Keratinocyte (primary cell): ENCODE results near the gene PHF12. TPM values are rescaled to one million over a fixed set of nuclear protein-coding genes. Genes with fewer than 3 reads are reported as not detected.

Source experiments
- DNase-seq: peaks from one replicate; pipeline ENCODE4 v3.0.0-alpha.2; 2011; ENCODE audit warnings: low read depth, missing footprints, low spot score
- FAIRE-seq: peaks from 2 replicates; lab custom pipeline; 2011; peaks lifted over from hg19 to GRCh38; lab: Jason Lieb, UNC
- H2AFZ ChIP-seq: 2 replicates; pipeline ENCODE4 v1.6.0; 2012; ENCODE audit warnings: low read length, control low read depth, inconsistent platforms; ENCODE audit not compliant: control insufficient read depth
- H3K27ac ChIP-seq: 2 replicates; pipeline ENCODE4 v1.5.1; 2011; ENCODE audit warnings: low read length; ENCODE audit not compliant: control insufficient read depth, insufficient read depth
- H3K27me3 ChIP-seq: 3 replicates; pipeline ENCODE4 v1.6.0; 2011; ENCODE audit warnings: low read length; ENCODE audit not compliant: control insufficient read depth, insufficient read depth; ENCODE audit errors: extremely low read depth
- H3K36me3 ChIP-seq, 2 experiments: 2 replicates in 1 of 2; 3 replicates in 1 of 2; pipeline ENCODE4 v1.5.1; 2011; ENCODE audit warnings: low read length in 2 of 2, mild to moderate bottlenecking in 1 of 2; ENCODE audit not compliant: control insufficient read depth in 2 of 2, insufficient read depth in 2 of 2; ENCODE audit errors: extremely low read depth in 1 of 2
- H3K4me1 ChIP-seq: 3 replicates; pipeline ENCODE4 v1.5.1; 2011; ENCODE audit warnings: low read length; ENCODE audit not compliant: control insufficient read depth, insufficient read depth; ENCODE audit errors: extremely low read depth
- H3K4me2 ChIP-seq: 3 replicates; pipeline ENCODE4 v1.6.0; 2011; ENCODE audit warnings: low read depth, low read length; ENCODE audit not compliant: control insufficient read depth, insufficient read depth; ENCODE audit errors: extremely low read depth
- H3K4me3 ChIP-seq, 3 experiments: fragments of 200-600 bp in 1 of 3; sonication (generic) in 1 of 3; 2 replicates in 2 of 3; 3 replicates in 1 of 3; pipeline ENCODE4 v1.5.1; 2011 to 2016; ENCODE audit warnings: low read length in 3 of 3, mild to moderate bottlenecking in 3 of 3, control low read depth in 2 of 3, inconsistent platforms in 1 of 3, low read depth in 1 of 3, mixed read lengths in 1 of 3, mixed run types in 1 of 3, moderate library complexity in 1 of 3; ENCODE audit not compliant: control insufficient read depth in 2 of 3, insufficient read depth in 2 of 3; ENCODE audit errors: extremely low read depth in 1 of 3
- H3K79me2 ChIP-seq: 2 replicates; pipeline ENCODE4 v1.6.0; 2012; ENCODE audit warnings: low read length; ENCODE audit not compliant: control insufficient read depth, insufficient read depth
- H3K9ac ChIP-seq: 3 replicates; pipeline ENCODE4 v1.6.0; 2011; ENCODE audit warnings: low read length; ENCODE audit not compliant: control insufficient read depth, insufficient read depth; ENCODE audit errors: extremely low read depth
- H3K9me1 ChIP-seq: 3 replicates; pipeline ENCODE4 v1.6.0; 2011; ENCODE audit warnings: low read length; ENCODE audit not compliant: control insufficient read depth, insufficient read depth; ENCODE audit errors: extremely low read depth
- H3K9me3 ChIP-seq: 2 replicates; pipeline ENCODE4 v1.5.1; 2012; ENCODE audit warnings: low read depth, low read length; ENCODE audit not compliant: control insufficient read depth
- H4K20me1 ChIP-seq: 3 replicates; pipeline ENCODE4 v1.6.0; 2011; ENCODE audit warnings: low read length; ENCODE audit not compliant: control insufficient read depth, insufficient read depth; ENCODE audit errors: extremely low read depth
- EZH2 ChIP-seq: IDR thresholded peaks from one replicate; pipeline ENCODE4 v1.6.1; 2012; ENCODE audit warnings: inconsistent platforms, mild to moderate bottlenecking, low read length, moderate library complexity
- dilution Hi-C: fragments of 300-500 bp; cut with MboI; formaldehyde crosslinking; loops from one replicate; pipeline ENCODE4 v1.7.0; 2020; ENCODE audit warnings: low sequenced_read_pairs; ENCODE audit not compliant: extremely low pct_ligation_motif_present
- polyA plus RNA-seq, 5 experiments: library from polyadenylated mRNA; depleted of rRNA in 3 of 5; stranded (reverse) in 3 of 5; stranded (forward) in 1 of 5; unstranded in 1 of 5; fragments of >200 nt; gene quantifications; 1 replicate in 1 of 5; 2 replicates in 3 of 5; 3 replicates in 1 of 5; pipeline versions ENCODE4 v1.2.1 to v1.2.3, GENCODE V29; 2011 to 2012; ENCODE audit warnings: missing spikeins in 2 of 5, low read depth in 1 of 5, low replicate concordance in 1 of 5
- TF ChIP-seq, protein P1 (sequence below), 3 experiments: IDR thresholded peaks in 1 of 3; conservative IDR thresholded peaks in 1 of 3; optimal IDR thresholded peaks in 1 of 3; 2 replicates in 2 of 3; 3 replicates in 1 of 3; pipeline versions ENCODE3 to v1.5.1; 2011; ENCODE audit warnings: low read length in 3 of 3, mild to moderate bottlenecking in 3 of 3, moderate library complexity in 2 of 3, control low read depth in 1 of 3, inconsistent platforms in 1 of 3; ENCODE audit not compliant: insufficient read depth in 2 of 3; ENCODE audit errors: extremely low read depth in 1 of 3

Gene PHF12
- polyA plus RNA-seq, 1 donor (not counting 4 experiments of a cell fraction or from before 2014, with no cell fraction given): 9.6 TPM

DNA sequence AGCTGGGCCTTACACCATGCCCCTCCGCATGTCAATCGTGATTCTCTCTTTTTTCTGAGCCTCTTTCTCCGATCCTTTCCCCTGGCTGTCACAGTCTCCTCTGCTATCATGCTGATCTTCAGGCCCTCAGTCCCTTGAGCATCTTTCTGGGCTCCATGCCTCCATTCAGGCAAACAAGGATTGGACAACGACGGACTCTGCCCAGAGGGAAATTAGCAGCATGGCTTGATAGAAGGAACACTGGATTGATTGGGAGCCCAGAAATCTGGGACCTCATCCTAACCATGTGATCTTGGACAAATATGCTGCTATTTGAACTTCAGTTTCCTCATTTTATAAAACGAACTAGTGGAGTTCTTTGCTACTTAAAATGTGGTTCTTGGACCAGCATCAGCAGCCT, 19.6 kb upstream of the PHF12 start:
- H4K20me1 ChIP-seq: peaks cover 2% of the 10 kb centered on the region
- no peaks in the 10 kb centered on the region for H3K36me3 ChIP-seq
- H3K4me1 ChIP-seq: no peaks in the 10 kb centered on the region
- no peaks in the 10 kb centered on the region for H3K9me1 ChIP-seq
- no peak overlapping the region for H3K9ac ChIP-seq
- TF ChIP-seq, protein P1, sequence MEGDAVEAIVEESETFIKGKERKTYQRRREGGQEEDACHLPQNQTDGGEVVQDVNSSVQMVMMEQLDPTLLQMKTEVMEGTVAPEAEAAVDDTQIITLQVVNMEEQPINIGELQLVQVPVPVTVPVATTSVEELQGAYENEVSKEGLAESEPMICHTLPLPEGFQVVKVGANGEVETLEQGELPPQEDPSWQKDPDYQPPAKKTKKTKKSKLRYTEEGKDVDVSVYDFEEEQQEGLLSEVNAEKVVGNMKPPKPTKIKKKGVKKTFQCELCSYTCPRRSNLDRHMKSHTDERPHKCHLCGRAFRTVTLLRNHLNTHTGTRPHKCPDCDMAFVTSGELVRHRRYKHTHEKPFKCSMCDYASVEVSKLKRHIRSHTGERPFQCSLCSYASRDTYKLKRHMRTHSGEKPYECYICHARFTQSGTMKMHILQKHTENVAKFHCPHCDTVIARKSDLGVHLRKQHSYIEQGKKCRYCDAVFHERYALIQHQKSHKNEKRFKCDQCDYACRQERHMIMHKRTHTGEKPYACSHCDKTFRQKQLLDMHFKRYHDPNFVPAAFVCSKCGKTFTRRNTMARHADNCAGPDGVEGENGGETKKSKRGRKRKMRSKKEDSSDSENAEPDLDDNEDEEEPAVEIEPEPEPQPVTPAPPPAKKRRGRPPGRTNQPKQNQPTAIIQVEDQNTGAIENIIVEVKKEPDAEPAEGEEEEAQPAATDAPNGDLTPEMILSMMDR (optimal IDR thresholded peaks at IDR 0.05 in 1 of 3, IDR thresholded peaks at IDR 0.05 in 1 of 3, conservative IDR thresholded peaks at IDR 0.05 in 1 of 3; ENCODE audit: extremely low read depth in 1 of 3, insufficient read depth in 2 of 3, low read length in 3 of 3): no peak
- TF ChIP-seq EZH2: no peak
- FAIRE-seq (no peak), DNase-seq (no peak)
- peaks cover 61% of the 10 kb centered on the region for H3K27me3 ChIP-seq
- no peaks in the 10 kb centered on the region for H3K9me3 ChIP-seq
- no peaks in the 10 kb centered on the region for H3K79me2 ChIP-seq
- no peak overlapping the region for H3K4me3 ChIP-seq
- no peak overlapping the region for H3K4me2 ChIP-seq
- H2AFZ ChIP-seq: no peak overlapping the region
- H3K27ac ChIP-seq: no peak overlapping the region
- dilution Hi-C loops: no loop called here

DNA sequence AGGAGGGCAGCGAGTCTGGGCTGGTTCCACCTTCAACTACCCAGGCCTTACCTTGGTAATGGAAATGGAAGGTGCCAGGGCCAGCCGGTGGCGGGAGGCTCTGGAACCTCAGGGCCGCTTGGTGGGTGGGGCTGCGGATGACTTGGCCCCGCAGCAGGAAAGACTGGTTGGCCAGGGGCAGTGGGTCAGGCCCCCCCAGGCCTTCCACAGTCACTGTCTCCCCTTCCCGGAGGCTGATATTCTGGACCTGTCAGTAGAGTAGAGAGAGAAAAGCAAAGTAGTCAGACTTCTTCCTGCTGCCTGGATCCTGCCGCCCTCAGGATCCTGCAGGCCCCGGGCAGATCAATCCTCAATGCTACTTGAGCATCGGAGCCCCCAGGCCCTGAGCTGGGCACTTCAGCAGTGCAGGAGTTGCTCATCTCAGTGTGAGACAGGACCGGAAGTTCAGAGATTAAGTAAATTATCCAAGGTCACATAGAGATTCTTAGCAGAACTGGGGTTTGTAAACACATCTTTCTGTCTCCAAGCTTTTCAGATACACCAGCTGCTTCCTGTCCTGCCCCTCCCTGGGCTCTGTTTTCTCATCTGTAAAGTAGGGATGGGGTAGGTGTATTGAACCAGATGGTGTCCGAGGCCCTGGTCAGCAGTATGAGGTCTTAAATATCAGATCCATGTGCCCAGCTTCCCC, 18.5 kb upstream of the PHF12 start:
- H3K9me3 ChIP-seq: no peaks in the 10 kb centered on the region
- H3K9ac ChIP-seq: no peak overlapping the region
- TF ChIP-seq, protein P1 (optimal IDR thresholded peaks at IDR 0.05 in 1 of 3, IDR thresholded peaks at IDR 0.05 in 1 of 3, conservative IDR thresholded peaks at IDR 0.05 in 1 of 3; ENCODE audit: extremely low read depth in 1 of 3, insufficient read depth in 2 of 3, low read length in 3 of 3): no peak
- no peak for TF ChIP-seq EZH2
- H3K4me3 ChIP-seq: no peak overlapping the region
- no peaks in the 10 kb centered on the region for H3K79me2 ChIP-seq
- H3K4me2 ChIP-seq: no peak overlapping the region
- no peaks in the 10 kb centered on the region for H3K4me1 ChIP-seq
- H4K20me1 ChIP-seq: peaks cover 2% of the 10 kb centered on the region
- no peaks in the 10 kb centered on the region for H3K36me3 ChIP-seq
- dilution Hi-C loops: no loop called here
- no peaks in the 10 kb centered on the region for H3K9me1 ChIP-seq
- no peak overlapping the region for H2AFZ ChIP-seq
- DNase-seq: no peak
- FAIRE-seq: no peak
- peaks cover 51% of the 10 kb centered on the region for H3K27me3 ChIP-seq
- no peak overlapping the region for H3K27ac ChIP-seq
